OCI-M2 (cell line): ENCODE data around the gene MINDY4.

Source experiments
- DNase-seq: peaks from one replicate; lab custom pipeline; 2025; ENCODE audit not compliant: unreplicated experiment; lab: John Stamatoyannopoulos, UW

MINDY4 gene

GRCh38 chr7:30771880-30772425 is 736 bp downstream of the MINDY4 start:
- DNase-seq, result no peak

DNA sequence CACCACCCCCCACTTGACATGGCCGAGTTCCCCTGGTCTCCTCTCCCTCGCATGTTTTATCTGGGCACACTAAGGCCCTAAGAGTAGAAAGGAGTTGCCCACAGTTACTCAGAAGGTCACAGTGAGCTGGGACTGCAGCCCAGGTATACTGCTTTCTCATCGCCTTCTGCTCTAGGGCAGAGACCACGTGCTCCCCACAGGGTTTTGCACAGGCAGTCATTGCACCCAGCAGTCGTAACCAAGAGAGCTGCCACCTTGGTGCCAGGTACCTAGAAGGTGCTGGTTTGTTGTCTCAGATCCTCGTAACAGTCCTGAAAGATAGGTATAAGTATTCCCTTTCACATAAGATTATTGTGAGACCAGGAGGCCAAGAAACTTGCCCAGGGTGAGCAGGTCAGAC is 1.8 kb downstream of the MINDY4 start:
- no peak for DNase-seq

DNA sequence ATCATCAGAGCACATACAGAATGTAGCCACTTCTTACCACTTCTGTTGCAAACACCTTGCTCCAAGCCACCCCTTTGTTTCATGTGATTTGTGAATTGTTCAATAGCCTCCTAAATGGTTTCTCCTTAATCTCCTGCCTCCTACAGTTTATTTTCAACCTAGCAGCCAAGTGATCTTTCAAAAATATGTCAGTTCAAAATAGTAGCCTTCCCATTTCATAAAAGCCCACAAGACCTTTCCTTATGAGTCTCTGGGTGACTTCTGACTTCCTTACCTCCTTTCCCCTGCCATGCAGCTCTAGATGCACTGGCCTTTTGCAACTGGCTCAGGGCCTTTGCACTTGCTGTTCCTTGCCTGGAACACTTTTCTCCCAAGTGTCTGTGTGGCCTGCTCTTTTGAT is 4.8 kb downstream of the MINDY4 start:
- DNase-seq, result no peak

- no peak for DNase-seq
These were observed 5.8 kb downstream of the MINDY4 start for GRCh38 chr7:30776971-30777370.

GRCh38 chr7:30778255-30779025 is 7.2 kb downstream of the MINDY4 start:
- DNase-seq, result no peak

GRCh38 chr7:30779574-30779973 is 8.4 kb downstream of the MINDY4 start:
- no peak for DNase-seq

GRCh38 chr7:30780941-30781340 is 9.7 kb downstream of the MINDY4 start:
- DNase-seq, result no peak

DNA sequence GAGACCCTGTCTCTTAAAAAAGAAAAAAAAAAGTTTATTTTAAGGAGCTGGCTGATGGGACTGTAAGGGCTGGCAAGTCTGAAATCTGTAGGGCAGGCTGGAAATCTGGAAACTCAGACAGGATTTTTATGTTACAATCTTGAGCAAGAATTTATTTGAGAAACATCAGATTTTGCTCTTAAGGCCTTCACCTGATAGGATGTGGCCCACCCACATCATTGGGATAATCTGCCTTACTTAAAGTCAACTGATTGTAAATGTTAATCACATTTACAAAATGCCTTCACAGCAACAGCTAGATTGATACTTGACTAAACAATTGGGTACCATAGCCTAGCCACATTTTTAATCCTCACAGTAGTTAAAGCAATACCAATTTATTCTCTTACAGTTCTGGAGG is 11.5 kb downstream of the MINDY4 start:
- DNase-seq, result no peak

- no peak for DNase-seq
These were observed 14.6 kb downstream of the MINDY4 start for GRCh38 chr7:30785786-30786185.

- no peak for DNase-seq
These were observed 16.3 kb downstream of the MINDY4 start for GRCh38 chr7:30787486-30787885.

- no peak for DNase-seq
These were observed 17.6 kb downstream of the MINDY4 start for GRCh38 chr7:30788640-30789333.

DNA sequence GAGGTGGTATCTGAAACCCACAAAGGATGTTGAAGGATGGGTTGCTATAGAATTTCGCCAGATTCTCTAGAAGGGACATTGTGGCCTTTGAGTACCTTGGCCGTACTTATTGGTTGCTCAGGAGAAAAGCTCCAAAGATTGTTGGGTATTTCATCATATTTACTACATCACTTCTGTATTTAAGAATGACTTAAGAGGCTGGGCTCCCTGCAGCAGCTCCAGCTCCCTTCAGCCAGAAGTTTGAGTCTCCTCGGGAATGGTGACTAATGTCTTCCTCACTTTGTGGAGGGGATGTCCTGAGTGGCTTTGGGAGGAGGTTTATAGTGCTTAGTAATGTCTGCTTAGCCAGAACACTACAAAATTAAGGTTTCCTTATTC is 18.1 kb downstream of the MINDY4 start:
- no peak for DNase-seq

DNA sequence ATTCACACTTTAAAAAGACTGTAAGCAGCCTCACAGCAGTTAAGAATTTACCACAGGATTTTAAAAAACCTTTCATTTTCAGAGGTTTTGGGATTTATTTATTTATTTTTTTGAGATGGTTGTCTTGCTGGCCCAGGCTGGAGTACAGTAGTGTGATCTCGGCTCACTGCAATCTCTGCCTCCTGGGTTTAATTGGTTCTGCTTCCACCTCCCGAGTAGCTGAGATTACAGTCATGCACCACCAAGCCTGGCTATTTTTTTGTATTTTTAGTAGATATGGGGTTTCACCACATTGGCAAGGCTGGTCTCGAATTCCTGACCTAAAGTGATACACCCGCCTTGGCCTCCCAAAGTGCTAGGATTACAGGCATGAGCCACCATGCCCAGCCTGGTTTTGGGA is 19.1 kb downstream of the MINDY4 start:
- DNase-seq, result no peak

GRCh38 chr7:30791114-30791513 is 19.9 kb downstream of the MINDY4 start:
- DNase-seq, result no peak

GRCh38 chr7:30795161-30795948 is 24.1 kb downstream of the MINDY4 start:
- DNase-seq, result no peak

DNA sequence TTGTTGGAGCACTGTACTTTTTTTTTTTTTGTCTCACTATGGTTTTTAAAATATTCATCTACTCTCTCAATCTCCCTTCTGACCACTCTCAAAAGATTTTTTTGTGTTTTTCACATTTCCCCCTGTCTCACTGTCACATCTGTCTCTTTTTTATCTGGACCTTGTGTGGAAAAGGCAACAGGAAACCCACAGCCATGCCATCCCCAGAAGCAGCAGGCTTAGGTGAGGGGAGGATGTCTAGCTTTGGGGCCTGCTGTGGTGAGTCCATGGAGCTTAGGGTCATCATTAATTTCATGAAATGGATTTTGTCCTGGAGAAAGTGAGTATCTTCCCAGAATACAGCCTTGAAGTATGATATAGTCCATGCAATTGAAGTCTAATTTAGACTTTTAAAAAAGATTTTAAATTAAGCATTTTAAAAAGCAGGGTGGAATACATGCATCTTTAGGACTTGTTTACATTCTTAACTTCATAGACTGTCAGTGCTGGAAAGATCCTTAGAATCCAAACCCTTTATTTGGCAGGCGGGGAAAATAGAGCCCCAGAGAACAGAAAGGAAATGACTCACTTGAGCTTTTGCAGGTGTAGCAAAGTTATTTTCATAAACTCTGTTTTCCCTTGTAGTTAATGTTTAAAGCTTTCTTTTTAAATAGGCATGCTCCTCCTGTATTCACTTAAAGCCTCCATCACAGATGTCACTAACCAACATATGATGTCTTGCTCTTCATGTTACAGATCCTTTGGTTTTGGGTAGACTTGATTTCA is 25.1 kb downstream of the MINDY4 start:
- DNase-seq, result no peak

- DNase-seq, result no peak
These were observed 26.2 kb downstream of the MINDY4 start for GRCh38 chr7:30797176-30798040.

- DNase-seq, result no peak
These were observed 28.2 kb downstream of the MINDY4 start for GRCh38 chr7:30799206-30799975.

GRCh38 chr7:30799976-30800661 is 28.9 kb downstream of the MINDY4 start:
- no peak for DNase-seq
